22Rv1 (cell line): ENCODE measurements around the gene CNTRL.
A peak's percentile ranks its signal among the peaks of the same experiment; 100 is the strongest.

Source experiments
- H3K27ac ChIP-seq: fragments of 450-650 bp; 2 replicates; pipeline ENCODE4 v1.5.1; 2017
- CTCF ChIP-seq: fragments of 450-650 bp; IDR thresholded peaks from 2 replicates; pipeline ENCODE4 v1.5.1; 2017; ENCODE audit warnings: mild to moderate bottlenecking
- ZFX ChIP-seq: fragments of 450-650 bp; IDR thresholded peaks from 2 replicates; pipeline ENCODE4 v1.6.1; 2017; ENCODE audit warnings: antibody characterized with exemption, borderline replicate concordance

The CNTRL gene

DNA sequence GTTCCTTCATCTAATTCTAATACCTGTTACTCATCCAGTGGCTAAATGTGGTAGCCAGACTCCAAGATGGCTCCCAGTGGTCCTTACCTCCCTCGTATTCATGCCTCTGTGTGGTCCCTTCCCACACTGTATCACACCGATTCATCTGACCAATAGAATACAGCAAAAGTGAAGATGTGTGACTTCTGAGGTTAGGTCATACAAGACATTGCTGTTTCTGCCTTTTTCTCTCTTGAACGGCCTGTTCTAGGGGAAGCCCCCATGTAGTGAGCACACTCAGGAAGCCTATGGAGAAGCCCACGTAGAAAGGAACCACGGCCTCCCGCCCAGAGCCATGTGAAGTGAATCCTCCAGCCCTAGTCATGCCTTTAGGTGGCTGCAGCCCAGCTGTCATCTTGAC lies 15.2 kb upstream of the CNTRL start:
- no peak for TF ChIP-seq CTCF
- TF ChIP-seq ZFX: no peak
- no peak overlapping the region for H3K27ac ChIP-seq

- no peak overlapping the region for H3K27ac ChIP-seq
- TF ChIP-seq CTCF (peak; percentile 89), ZFX (no peak)
Observed at GRCh38 chr9:121059998-121060636, 14.6 kb upstream of the CNTRL start.

- no peak for TF ChIP-seq ZFX
- no peak for TF ChIP-seq CTCF
- H3K27ac ChIP-seq: no peak overlapping the region
Observed at GRCh38 chr9:121066850-121067249, 7.9 kb upstream of the CNTRL start.

GRCh38 chr9:121067640-121068039 lies 7.1 kb upstream of the CNTRL start:
- TF ChIP-seq CTCF (no peak), ZFX (no peak)
- H3K27ac ChIP-seq: no peak overlapping the region

- H3K27ac ChIP-seq: no peak overlapping the region
- no peak for TF ChIP-seq ZFX
- TF ChIP-seq CTCF: no peak
Observed at GRCh38 chr9:121069396-121069795, 5.4 kb upstream of the CNTRL start.

- H3K27ac ChIP-seq: no peak overlapping the region
- TF ChIP-seq ZFX: no peak
- no peak for TF ChIP-seq CTCF
Observed at GRCh38 chr9:121071370-121071755, 3.4 kb upstream of the CNTRL start.

- H3K27ac ChIP-seq: no peak overlapping the region
- TF ChIP-seq CTCF (peak; percentile 45), ZFX (no peak)
Observed at GRCh38 chr9:121071756-121072421, 2.9 kb upstream of the CNTRL start.
